H1 (cell line): ENCODE results near the gene SMOC2. TPM values are rescaled to one million over a fixed set of nuclear protein-coding genes. Genes with fewer than 3 reads are reported as not detected.

Experiments used
- CTCF ChIA-PET: fragments of 300-600 bp; sonication (Branson Sonifier 250); formaldehyde crosslinking; loops from one replicate; lab custom pipeline; 2021; ENCODE audit not compliant: partially characterized antibody; lab: Charles Lee
- POLR2A ChIA-PET: fragments of 300-600 bp; sonication (Branson Sonifier 250); formaldehyde crosslinking; loops from one replicate; lab custom pipeline; 2021; ENCODE audit warnings: inconsistent platforms; ENCODE audit not compliant: partially characterized antibody; lab: Charles Lee
- DNase-seq, 2 experiments: peaks; one replicate each; pipeline versions ENCODE4 v3.0.0 to v3.0.0-alpha.2; 2010 to 2022; ENCODE audit warnings: low spot score in 2 of 2, low read depth in 1 of 2, mixed read lengths in 1 of 2
- FAIRE-seq: peaks from 2 replicates; lab custom pipeline; 2011; peaks lifted over from hg19 to GRCh38; lab: Jason Lieb, UNC
- H2AFZ ChIP-seq: 2 replicates; pipeline ENCODE4 v1.8.1; 2012; ENCODE audit warnings: low read length, inconsistent platforms
- H2AK5ac ChIP-seq: 2 replicates; pipeline ENCODE4 v1.6.1; 2013; ENCODE audit warnings: low read depth, low read length
- H2BK120ac ChIP-seq: replicated peaks from 2 replicates; pipeline ENCODE3; 2013; ENCODE audit warnings: low read depth, low read length, inconsistent platforms
- H2BK12ac ChIP-seq: 2 replicates; pipeline ENCODE4 v1.6.1; 2013; ENCODE audit warnings: low read depth, low read length
- H2BK15ac ChIP-seq: 2 replicates; pipeline ENCODE4 v1.6.1; 2013; ENCODE audit warnings: low read length
- H2BK20ac ChIP-seq: 2 replicates; pipeline ENCODE4 v1.6.1; 2013; ENCODE audit warnings: low read length
- H2BK5ac ChIP-seq: 2 replicates; pipeline ENCODE4 v1.6.1; 2013; ENCODE audit warnings: low read depth, low read length
- H3K14ac ChIP-seq: 2 replicates; pipeline ENCODE4 v1.6.1; 2013; ENCODE audit warnings: inconsistent platforms; ENCODE audit not compliant: insufficient read length
- H3K18ac ChIP-seq: 2 replicates; pipeline ENCODE4 v1.6.1; 2013; ENCODE audit warnings: low read length; ENCODE audit errors: extremely low read depth
- H3K23ac ChIP-seq: 2 replicates; pipeline ENCODE4 v1.6.1; 2013; ENCODE audit warnings: inconsistent platforms; ENCODE audit not compliant: insufficient read length
- H3K23me2 ChIP-seq: 2 replicates; pipeline ENCODE4 v1.6.1; 2013; ENCODE audit warnings: low read depth, low read length
- H3K27ac ChIP-seq: 2 replicates; pipeline ENCODE4 v1.6.1; 2011; ENCODE audit warnings: low read depth, low read length, inconsistent platforms
- H3K27me3 ChIP-seq, 4 experiments: replicated peaks in 1 of 4; 1 replicate in 1 of 4; 2 replicates in 3 of 4; pipeline versions ENCODE4 v1.6.1 to v1.8.1; 2011 to 2013; ENCODE audit warnings: low read length in 3 of 4, mild to moderate bottlenecking in 3 of 4, inconsistent platforms in 2 of 4, mixed read lengths in 2 of 4, moderate library complexity in 1 of 4; ENCODE audit not compliant: control insufficient read depth in 3 of 4, insufficient read depth in 3 of 4; ENCODE audit errors: extremely low read depth in 1 of 4
- H3K36me3 ChIP-seq, 4 experiments: 2 replicates each; pipeline versions ENCODE4 v1.6.1 to v1.8.1; 2011 to 2013; ENCODE audit warnings: mild to moderate bottlenecking in 4 of 4, low read length in 3 of 4, moderate library complexity in 2 of 4, control low read depth in 1 of 4, inconsistent platforms in 1 of 4; ENCODE audit not compliant: insufficient read depth in 4 of 4, control insufficient read depth in 2 of 4
- H3K4ac ChIP-seq: replicated peaks from 2 replicates; pipeline ENCODE3; 2013; ENCODE audit warnings: low read length, low read depth, mixed read lengths, inconsistent platforms; ENCODE audit not compliant: insufficient read length
- H3K4me1 ChIP-seq, 4 experiments: replicated peaks in 1 of 4; 1 replicate in 1 of 4; 2 replicates in 3 of 4; pipeline versions ENCODE4 v1.6.1 to v1.8.1; 2011 to 2013; ENCODE audit warnings: low read length in 3 of 4, inconsistent platforms in 2 of 4, mixed read lengths in 1 of 4; ENCODE audit not compliant: insufficient read depth in 4 of 4, control insufficient read depth in 3 of 4
- H3K4me2 ChIP-seq, 2 experiments: 2 replicates each; pipeline versions ENCODE4 v1.6.1 to v1.8.1; 2011 to 2013; ENCODE audit warnings: low read depth in 2 of 2, low read length in 2 of 2, control low read depth in 1 of 2, inconsistent platforms in 1 of 2, mild to moderate bottlenecking in 1 of 2; ENCODE audit not compliant: insufficient read depth in 1 of 2
- H3K4me3 ChIP-seq, 4 experiments: fragments of 200-600, 300-600 bp in 1 of 4; sonication (generic), shearing (Covaris generic), sonication (Bioruptor Twin) in 1 of 4; 2 replicates each; pipeline versions ENCODE4 v1.5.1 to v1.8.1; 2011 to 2016; ENCODE audit warnings: low read length in 4 of 4, low read depth in 3 of 4, control low read depth in 2 of 4, inconsistent platforms in 2 of 4, mild to moderate bottlenecking in 2 of 4, mixed read lengths in 1 of 4, moderate library complexity in 1 of 4; ENCODE audit not compliant: insufficient read depth in 2 of 4; ENCODE audit errors: extremely low read depth in 1 of 4
- H3K56ac ChIP-seq: replicated peaks from 2 replicates; pipeline ENCODE3; 2013; ENCODE audit warnings: low read depth, mild to moderate bottlenecking, mixed read lengths, low read length, inconsistent platforms; ENCODE audit not compliant: insufficient read length
- H3K79me1 ChIP-seq: 2 replicates; pipeline ENCODE4 v1.6.1; 2013; ENCODE audit warnings: low read depth, low read length, control low read depth
- H3K79me2 ChIP-seq, 2 experiments: 2 replicates each; pipeline versions ENCODE4 v1.6.1 to v1.8.1; 2012 to 2013; ENCODE audit warnings: low read length in 2 of 2, mild to moderate bottlenecking in 2 of 2, inconsistent platforms in 1 of 2; ENCODE audit not compliant: insufficient read depth in 2 of 2, control insufficient read depth in 1 of 2
- H3K9ac ChIP-seq, 4 experiments: replicated peaks in 1 of 4; 1 replicate in 1 of 4; 2 replicates in 3 of 4; pipeline versions ENCODE4 v1.6.1 to v1.8.1; 2011 to 2013; ENCODE audit warnings: low read depth in 3 of 4, low read length in 3 of 4, control low read depth in 2 of 4, mild to moderate bottlenecking in 2 of 4, moderate library complexity in 2 of 4, inconsistent platforms in 1 of 4; ENCODE audit errors: extremely low read depth in 1 of 4
- H3K9me3 ChIP-seq, 2 experiments: 2 replicates each; pipeline versions ENCODE4 v1.6.1 to v1.8.1; 2012 to 2013; ENCODE audit warnings: mild to moderate bottlenecking in 2 of 2, moderate library complexity in 2 of 2, control low read depth in 1 of 2, inconsistent platforms in 1 of 2, low read depth in 1 of 2, low read length in 1 of 2, mixed read lengths in 1 of 2; ENCODE audit not compliant: insufficient read depth in 2 of 2
- H4K20me1 ChIP-seq, 2 experiments: replicated peaks in 1 of 2; 2 replicates each; pipeline versions ENCODE3 to v1.8.1; 2011 to 2013; ENCODE audit warnings: inconsistent platforms in 2 of 2, low read length in 2 of 2, mild to moderate bottlenecking in 1 of 2; ENCODE audit not compliant: insufficient read depth in 2 of 2, control insufficient read depth in 1 of 2
- H4K5ac ChIP-seq: 2 replicates; pipeline ENCODE4 v1.6.1; 2013; ENCODE audit warnings: low read length, low read depth, mixed read lengths, inconsistent platforms; ENCODE audit not compliant: insufficient read length
- H4K8ac ChIP-seq: 2 replicates; pipeline ENCODE4 v1.8.0; 2013; ENCODE audit warnings: mild to moderate bottlenecking, moderate library complexity, low read length, inconsistent platforms; ENCODE audit not compliant: insufficient read depth; ENCODE audit errors: extremely low read depth
- H4K91ac ChIP-seq: replicated peaks from 2 replicates; pipeline ENCODE3; 2013; ENCODE audit warnings: low read length, mixed read lengths, inconsistent platforms; ENCODE audit not compliant: insufficient read length
- CTBP2 ChIP-seq: IDR thresholded peaks from 2 replicates; pipeline ENCODE4 v1.7.0; 2011; ENCODE audit warnings: borderline replicate concordance, mild to moderate bottlenecking, moderate library complexity, mixed read lengths, low read length; ENCODE audit not compliant: insufficient read depth, insufficient read length
- FOSL1 ChIP-seq: IDR thresholded peaks from 2 replicates; pipeline ENCODE4 v1.6.1; 2011; ENCODE audit warnings: mild to moderate bottlenecking, low read depth, low read length, moderate library complexity; ENCODE audit not compliant: insufficient read depth
- GTF2F1 ChIP-seq: IDR thresholded peaks from 2 replicates; pipeline ENCODE4 v1.6.1; 2012; ENCODE audit warnings: low read depth, low read length, improper control_type of control experiment, borderline replicate concordance
- JUND ChIP-seq: IDR thresholded peaks from 2 replicates; pipeline ENCODE4 v1.6.1; 2011; ENCODE audit warnings: mild to moderate bottlenecking, improper control_type of control experiment, low read length
- MAX ChIP-seq: IDR thresholded peaks from 2 replicates; pipeline ENCODE4 v1.6.1; 2012; ENCODE audit warnings: inconsistent platforms
- RBBP5 ChIP-seq: IDR thresholded peaks from 2 replicates; pipeline ENCODE4 v1.7.1; 2012; ENCODE audit warnings: low read depth, mild to moderate bottlenecking, inconsistent platforms, low read length, moderate library complexity, borderline replicate concordance
- RNF2 ChIP-seq: fragments of 200-900, 300-1000 bp; sonication (generic); IDR thresholded peaks from 2 replicates; pipeline ENCODE4 v1.7.1; 2016; ENCODE audit warnings: borderline replicate concordance, low read depth, mild to moderate bottlenecking, antibody characterized with exemption, low read length; ENCODE audit not compliant: poor library complexity, severe bottlenecking; ENCODE audit errors: missing control alignments
- SP2 ChIP-seq: IDR thresholded peaks from 2 replicates; pipeline ENCODE4 v1.6.1; 2012; ENCODE audit warnings: mild to moderate bottlenecking, low read length, inconsistent platforms
- WGBS, 2 experiments: shearing (Covaris generic) in 1 of 2; methylation state at CpG; one replicate each; pipeline versions ENCODE4 v1.1.6 to v1.1.7; 2013 to 2015; ENCODE audit warnings: low lambda C conversion rate in 2 of 2, mixed read lengths in 2 of 2, inconsistent platforms in 1 of 2, low coverage in 1 of 2, missing lambda C conversion rate in 1 of 2; ENCODE audit not compliant: insufficient replicate concordance in 2 of 2, insufficient coverage in 1 of 2, insufficient read length in 1 of 2; ENCODE audit errors: extremely low coverage in 1 of 2, missing lambda C conversion rate in 1 of 2; 5-methylcytosine and 5-hydroxymethylcytosine counted together
- polyA plus RNA-seq, 7 experiments: library from polyadenylated mRNA; depleted of rRNA in 3 of 7; stranded (reverse) in 5 of 7; unstranded in 2 of 7; fragments of >200 nt in 5 of 7; fragments of 200-250 nt in 2 of 7; gene quantifications; 1 replicate in 5 of 7; 2 replicates in 1 of 7; 4 replicates in 1 of 7; pipeline versions ENCODE4 v1.2.1 to v1.2.3, GENCODE V29; 2011 to 2013; ENCODE audit warnings: missing spikeins in 2 of 7, mixed read lengths in 2 of 7
- total RNA-seq: library from RNA; stranded (reverse); fragmentation: NEBNext Ultra II Directional; extraction: Animal tissue kit (Norgen Biotek cat#: 25700); gene quantifications from 2 replicates; pipeline ENCODE4 v1.2.1, GENCODE V29; 2021

SMOC2 gene
- total and polyA plus RNA-seq, 2 of the 8 experiments (the other 6 are each of a cell fraction or from before 2014, with no cell fraction given): 7.7 to 8.5 TPM

- no peak overlapping the region for H3K4me2 ChIP-seq
- no peak overlapping the region for H3K14ac ChIP-seq
- H3K56ac ChIP-seq: no peak overlapping the region
- 0 out of 7 replicates have a peak, but pooled peaks cover 0 to 3% (median 0%) of the 10 kb centered on the region in 4 experiments for H3K4me1 ChIP-seq
- H2BK5ac ChIP-seq: peak overlapping the region; percentile 68; the same call in 1 of the 2 replicates
- no peak overlapping the region for H4K5ac ChIP-seq
- H3K27me3 ChIP-seq: no peaks in the 10 kb centered on the region
- H4K20me1 ChIP-seq: peaks cover 0 to 7% of the 10 kb centered on the region in 2 experiments
- CTCF ChIA-PET: interaction anchor here (1.6 to 1.7 kb wide), 2 partner anchors 11 to 148 kb away, joined by 6 read pairs; no protein-coding TSS in a partner anchor
- no peak overlapping the region for H3K27ac ChIP-seq
- H3K9ac ChIP-seq: no peak overlapping the region
- FAIRE-seq (no peak), DNase-seq (no peak)
- peak overlapping the region; percentile 89 for H2AK5ac ChIP-seq
- H3K79me1 ChIP-seq: no peaks in the 10 kb centered on the region
- no peak overlapping the region for H2BK120ac ChIP-seq
- no peaks in the 10 kb centered on the region; a peak in 1 of 8 replicates for H3K36me3 ChIP-seq
- no peak overlapping the region for H3K4me3 ChIP-seq
- H2BK20ac ChIP-seq: no peak overlapping the region
- no peak overlapping the region for H2BK15ac ChIP-seq
- H3K79me2 ChIP-seq: no peaks in the 10 kb centered on the region
- H3K23ac ChIP-seq: peak overlapping the region; percentile 34
- H2AFZ ChIP-seq: no peak overlapping the region
- H3K18ac ChIP-seq: no peak overlapping the region
- H3K23me2 ChIP-seq: peaks cover 8% of the 10 kb centered on the region
- peaks cover 0 to 4% of the 10 kb centered on the region in 2 experiments; a peak in 1 of 4 replicates for H3K9me3 ChIP-seq
- peak overlapping the region; percentile 27; the same call in 1 of the 2 replicates for H2BK12ac ChIP-seq
- 69% methylated on average over 4 of the region's 4 CpGs; no CpG with 5 or more reads in 1 of the 2 experiments for WGBS, 2 experiments
- no peak overlapping the region for H4K8ac ChIP-seq
- H4K91ac ChIP-seq: peak overlapping the region; percentile 12
- H3K4ac ChIP-seq: no peak overlapping the region
- POLR2A ChIA-PET: no interaction called here
- TF ChIP-seq RBBP5 (no peak), RNF2 (no peak), GTF2F1 (no peak), CTBP2 (no peak), SP2 (no peak), JUND (no peak), FOSL1 (no peak), MAX (no peak)
These were observed 77.4 kb downstream of the SMOC2 start for GRCh38 chr6:168518348-168518745.
